NOMO-1 treated with dmso at 0.1 percent for 144 hours (cell line): Measurements from ENCODE around the gene MRPS5.
"Not testable (repeated sequence)": the region's sequence is repeated elsewhere in the genome, so short reads cannot be mapped to it uniquely, and the experiment has no call there.

Experiments
- DNase-seq: peaks from one replicate; lab custom pipeline; 2025; ENCODE audit not compliant: unreplicated experiment; lab: John Stamatoyannopoulos, UW

The MRPS5 gene

GRCh38 chr2:95048825-95049682 lies 72.6 kb downstream of the MRPS5 start:
- DNase-seq, result no peak

- no peak for DNase-seq
Measured at GRCh38 chr2:95047629-95048510, 73.7 kb downstream of the MRPS5 start.

GRCh38 chr2:95046371-95047112 lies 75.1 kb downstream of the MRPS5 start:
- DNase-seq, result no peak

GRCh38 chr2:95044601-95045000 lies 77.0 kb downstream of the MRPS5 start:
- no peak for DNase-seq

- no peak for DNase-seq
Measured at GRCh38 chr2:95043300-95044093, 78.1 kb downstream of the MRPS5 start.

GRCh38 chr2:95042472-95043271 lies 78.9 kb downstream of the MRPS5 start:
- DNase-seq, result no peak

- no peak for DNase-seq
Measured at GRCh38 chr2:95041824-95042442, 79.7 kb downstream of the MRPS5 start.

- no peak for DNase-seq
Measured at GRCh38 chr2:95041060-95041823, 80.4 kb downstream of the MRPS5 start.

- DNase-seq, result no peak
Measured at GRCh38 chr2:95040426-95040825, 81.2 kb downstream of the MRPS5 start.

GRCh38 chr2:95039978-95040377 lies 81.6 kb downstream of the MRPS5 start:
- DNase-seq, result no peak

- no peak for DNase-seq
Measured at GRCh38 chr2:95039363-95039762, 82.2 kb downstream of the MRPS5 start.

- no peak for DNase-seq
Measured at GRCh38 chr2:95038635-95039298, 82.8 kb downstream of the MRPS5 start.

GRCh38 chr2:95037841-95038585 lies 83.6 kb downstream of the MRPS5 start:
- DNase-seq, result not testable (repeated sequence)

- DNase-seq, result no peak
Measured at GRCh38 chr2:95037384-95037839, 84.2 kb downstream of the MRPS5 start.

GRCh38 chr2:95036596-95037383 lies 84.8 kb downstream of the MRPS5 start:
- no peak for DNase-seq
